ENCODE results near the gene HSF2BP.
A peak's percentile ranks its signal among the peaks of the same experiment; 100 is the strongest.
"Not testable (repeated sequence)": the region's sequence is repeated elsewhere in the genome, so short reads cannot be mapped to it uniquely, and the experiment has no call there.

Gene HSF2BP

DNA sequence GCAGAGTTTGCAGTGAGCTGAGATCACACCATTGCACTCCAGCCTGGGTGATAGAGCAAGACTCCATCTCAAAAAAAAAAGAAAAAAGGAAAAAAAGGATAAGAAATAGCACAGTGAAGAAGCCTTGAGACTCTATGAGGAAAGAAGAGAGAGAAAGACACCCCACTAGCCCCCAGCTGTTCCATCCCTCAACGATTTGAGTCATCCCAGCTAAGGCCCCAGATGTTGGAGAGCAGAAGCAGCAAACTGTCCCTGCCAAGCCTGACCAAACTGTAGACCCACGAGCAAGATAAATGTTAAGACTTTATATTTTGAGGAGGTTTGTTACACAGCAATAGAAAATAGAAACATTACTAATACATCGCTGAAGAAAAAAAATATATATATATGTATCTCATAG is 42.4 kb downstream of the HSF2BP start:
- not testable (repeated sequence) for DNase-seq

GRCh38 chr21:43614839-43615238 is 44.4 kb downstream of the HSF2BP start:
- no peak for DNase-seq

- DNase-seq, result no peak
Measured at GRCh38 chr21:43613755-43614638, 45.3 kb downstream of the HSF2BP start.

GRCh38 chr21:43611598-43612369 is 47.5 kb downstream of the HSF2BP start:
- no peak for DNase-seq

- no peak for DNase-seq
Measured at GRCh38 chr21:43609501-43610340, 49.6 kb downstream of the HSF2BP start.

DNA sequence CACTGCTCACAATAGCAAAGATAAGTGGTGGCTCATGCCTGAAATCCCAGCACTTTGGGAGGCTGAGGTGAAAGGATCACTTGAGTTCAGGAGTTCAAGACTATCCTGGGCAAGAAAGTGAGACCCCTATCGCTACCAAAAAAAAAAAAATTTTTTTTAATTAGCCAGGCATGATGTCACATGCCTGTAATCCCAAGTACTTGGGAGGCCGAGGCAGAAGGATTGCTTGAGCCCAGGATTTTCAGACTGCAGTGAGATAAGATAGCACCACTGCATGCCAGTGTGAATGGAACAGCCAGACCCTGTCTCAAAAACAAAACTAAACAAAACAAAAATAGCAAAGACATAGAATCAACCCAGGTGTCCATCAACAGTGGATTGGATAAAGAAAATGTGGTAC is 50.6 kb downstream of the HSF2BP start:
- no peak for DNase-seq

GRCh38 chr21:43608225-43608624 is 51.1 kb downstream of the HSF2BP start:
- no peak for DNase-seq

GRCh38 chr21:43605320-43606215 is 53.7 kb downstream of the HSF2BP start:
- no peak for DNase-seq

GRCh38 chr21:43604505-43605204 is 54.6 kb downstream of the HSF2BP start:
- no peak for DNase-seq

GRCh38 chr21:43603641-43604504 is 55.4 kb downstream of the HSF2BP start:
- DNase-seq, result no peak

DNA sequence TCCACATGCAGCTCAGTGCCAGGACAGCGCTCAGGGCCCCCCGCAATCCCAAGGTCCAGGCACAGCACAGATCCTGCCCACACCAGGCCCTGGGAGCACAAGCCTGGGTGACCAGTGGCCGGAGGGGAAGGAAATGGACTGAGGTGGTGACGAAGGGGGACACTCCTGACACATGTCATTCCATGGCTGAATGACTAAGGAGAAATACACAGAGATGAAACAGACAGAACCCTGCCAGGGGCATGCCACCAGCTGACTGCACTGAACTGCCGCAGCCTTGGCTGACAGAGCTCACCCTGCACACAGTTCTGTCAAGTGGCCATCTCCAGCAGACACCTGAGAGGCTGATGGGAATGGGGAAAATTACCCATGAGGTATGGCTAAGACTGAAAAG is 56.1 kb downstream of the HSF2BP start:
- DNase-seq, result no peak

DNA sequence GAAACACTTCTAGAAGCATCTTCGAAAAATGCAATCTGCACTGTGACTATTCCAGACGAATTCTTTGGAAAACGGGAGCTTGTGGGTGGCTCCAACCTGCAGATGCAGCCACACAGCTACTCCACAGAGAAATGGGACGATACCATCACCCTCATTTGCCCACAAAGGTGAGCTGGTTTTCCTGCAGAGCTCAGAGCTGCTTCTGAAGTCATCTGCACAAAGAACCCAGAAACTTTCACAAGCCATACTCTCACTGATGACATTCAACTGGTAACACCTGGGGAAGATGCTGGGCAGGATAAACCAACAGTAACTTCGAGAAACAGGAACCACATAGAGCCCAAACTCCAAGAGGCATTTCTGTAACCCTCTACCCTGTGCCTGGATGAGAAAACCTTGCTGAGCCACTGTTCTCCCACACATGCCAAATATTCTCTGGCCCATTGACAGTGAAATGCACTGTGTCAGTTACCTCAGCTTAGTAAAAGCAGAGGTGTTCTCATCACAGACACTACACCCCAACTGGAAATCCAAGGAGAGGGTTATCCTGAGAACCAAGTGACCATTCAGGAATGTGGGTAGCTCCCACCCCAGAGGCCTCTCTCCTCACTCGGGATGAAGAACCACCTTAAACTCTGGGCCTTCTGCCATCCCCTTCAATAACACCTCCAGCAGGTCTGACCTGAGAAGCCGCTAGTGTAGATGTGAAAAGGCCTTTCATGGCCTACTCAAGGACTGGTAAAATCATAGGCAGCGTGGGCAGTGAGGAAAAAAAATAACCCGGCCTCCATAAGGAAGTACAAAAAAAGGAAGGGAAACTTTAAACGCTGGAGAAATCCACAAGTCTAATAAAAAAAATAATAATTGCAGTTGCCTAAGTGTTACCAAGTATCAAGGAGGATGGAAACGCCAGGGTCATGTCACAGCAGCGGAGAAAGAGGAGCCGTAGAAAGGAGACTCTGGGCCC is 56.7 kb downstream of the HSF2BP start:
- DNase-seq, result no peak

GRCh38 chr21:43600642-43601402 is 58.5 kb downstream of the HSF2BP start:
- DNase-seq, result no peak

- no peak for DNase-seq
Measured at GRCh38 chr21:43599728-43600127, 59.6 kb downstream of the HSF2BP start.

DNA sequence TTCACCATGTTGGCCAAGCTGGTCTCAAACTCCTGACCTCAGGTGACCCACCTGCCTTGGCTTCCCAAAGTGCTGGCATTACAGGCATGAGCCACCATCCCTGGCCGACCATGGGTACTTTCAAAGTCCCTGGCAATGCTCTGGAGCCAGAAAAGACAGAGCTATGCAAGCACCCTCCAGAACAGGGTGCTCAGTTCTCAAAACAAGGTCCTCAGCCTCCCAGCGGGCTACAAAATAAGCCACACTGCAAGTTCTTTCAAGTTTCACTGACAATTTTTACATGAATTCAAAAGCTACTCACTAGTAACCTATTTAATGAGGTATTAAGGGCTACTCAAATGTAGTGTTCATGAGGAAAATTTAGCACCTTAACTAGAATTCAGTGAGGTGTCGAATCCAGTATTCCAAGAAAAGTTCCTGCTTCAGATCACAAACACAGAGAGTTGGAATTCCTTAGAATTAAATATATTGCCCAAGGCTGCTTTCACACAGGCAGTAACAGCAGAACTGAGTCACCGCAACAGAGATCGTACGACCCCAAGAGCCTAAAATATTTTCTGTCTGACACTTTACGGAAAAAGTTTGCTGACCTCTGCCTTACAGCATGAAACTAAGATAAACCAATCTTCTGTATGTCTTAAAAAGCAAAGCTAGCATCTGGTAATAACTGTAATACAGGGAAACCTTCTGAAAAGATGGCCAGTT is 60.7 kb downstream of the HSF2BP start:
- DNase-seq, result no peak

- no peak for DNase-seq
Measured at GRCh38 chr21:43597540-43598250, 61.6 kb downstream of the HSF2BP start.

- DNase-seq, result peak; percentile 13
Measured at GRCh38 chr21:43597052-43597451, 62.2 kb downstream of the HSF2BP start.

All from T1000 (cell line).